GM12878 (cell line): ENCODE measurements around the gene FRYL.

Experiments
- CTCF ChIP-seq, 3 experiments: IDR thresholded peaks in 2 of 3; conservative IDR thresholded peaks in 1 of 3; 2 replicates each; pipeline ENCODE4 v1.5.1; 2011; ENCODE audit warnings: low read depth in 3 of 3, low read length in 3 of 3, mild to moderate bottlenecking in 3 of 3, control low read depth in 2 of 3, moderate library complexity in 2 of 3, inconsistent platforms in 1 of 3, mixed read lengths in 1 of 3; ENCODE audit not compliant: control insufficient read depth in 2 of 3, insufficient read depth in 1 of 3; ENCODE audit errors: extremely low read depth in 1 of 3
- E4F1 ChIP-seq: fragments of 450-650 bp; IDR thresholded peaks from 2 replicates; pipeline ENCODE4 v1.6.1; 2018; ENCODE audit warnings: borderline replicate concordance, mild to moderate bottlenecking; ENCODE audit not compliant: partially characterized antibody
- EGR1 ChIP-seq, 2 experiments: IDR thresholded peaks; 1 replicate in 1 of 2; 2 replicates in 1 of 2; pipeline ENCODE4 v1.6.1; 2011 to 2012; ENCODE audit warnings: low read depth in 2 of 2, low read length in 2 of 2, borderline replicate concordance in 1 of 2, mild to moderate bottlenecking in 1 of 2, moderate library complexity in 1 of 2
- MLLT1 ChIP-seq: fragments of 450-650 bp; IDR thresholded peaks from 2 replicates; pipeline ENCODE4 v1.6.1; 2016; ENCODE audit warnings: mild to moderate bottlenecking
- MTA3 ChIP-seq: IDR thresholded peaks from 2 replicates; pipeline ENCODE4 v1.6.1; 2012; ENCODE audit warnings: low read length, inconsistent platforms, borderline replicate concordance
- MYC ChIP-seq: IDR thresholded peaks from 2 replicates; pipeline ENCODE4 v1.6.1; 2011; ENCODE audit warnings: mild to moderate bottlenecking, low read length, moderate library complexity, inconsistent platforms; ENCODE audit not compliant: insufficient read depth, insufficient replicate concordance, insufficient read length, severe bottlenecking
- NBN ChIP-seq: fragments of 450-650 bp; IDR thresholded peaks from 2 replicates; pipeline ENCODE4 v1.6.1; 2016
- POLR2A ChIP-seq: IDR thresholded peaks from 2 replicates; pipeline ENCODE4 v1.6.1; 2011; ENCODE audit warnings: low read depth, mild to moderate bottlenecking, low read length
- REST ChIP-seq: IDR thresholded peaks from 2 replicates; pipeline ENCODE4 v1.6.1; 2012; ENCODE audit warnings: mild to moderate bottlenecking, low read depth, low read length
- SREBF2 ChIP-seq: IDR thresholded peaks from 2 replicates; pipeline ENCODE4 v1.6.1; 2012; ENCODE audit warnings: mild to moderate bottlenecking, low read length
- TAF1 ChIP-seq: IDR thresholded peaks from 2 replicates; pipeline ENCODE4 v1.6.1; 2011; ENCODE audit warnings: mild to moderate bottlenecking, low read depth, low read length, borderline replicate concordance
- TCF12 ChIP-seq: IDR thresholded peaks from 2 replicates; pipeline ENCODE4 v1.6.1; 2011; ENCODE audit warnings: low read depth, mild to moderate bottlenecking, low read length
- ZNF687 ChIP-seq: fragments of 450-650 bp; IDR thresholded peaks from 2 replicates; pipeline ENCODE4 v1.6.1; 2017; ENCODE audit warnings: mild to moderate bottlenecking, moderate library complexity

GRCh38 chr4:48756689-48757220, 23.3 kb downstream of the FRYL start:
- TF ChIP-seq MYC (no peak), MLLT1 (no peak), TCF12 (no peak), E4F1 (no peak), POLR2A (no peak), CTCF (IDR thresholded peaks at IDR 0.05 in 2 of 3, conservative IDR thresholded peaks at IDR 0.05 in 1 of 3; ENCODE audit: control insufficient read depth in 2 of 3, extremely low read depth in 1 of 3, insufficient read depth in 1 of 3, low read depth in 3 of 3, low read length in 3 of 3) (no peak), SREBF2 (no peak), REST (no peak), MTA3 (no peak), NBN (no peak), TAF1 (no peak), ZNF687 (no peak), EGR1 (IDR thresholded peaks at IDR 0.05; ENCODE audit: borderline replicate concordance in 1 of 2, low read depth in 2 of 2, low read length in 2 of 2) (no peak)
